CD8-positive, alpha-beta memory T cell (primary cell): ENCODE results near the gene DNAJB12. TPM values are rescaled to one million over a fixed set of nuclear protein-coding genes. Genes with fewer than 3 reads are reported as not detected.
"Not testable (repeated sequence)": the region's sequence is repeated elsewhere in the genome, so short reads cannot be mapped to it uniquely, and the experiment has no call there.

ENCODE experiments used
- CTCF ChIA-PET: fragments of 350-600 bp; sonication (Branson Sonifier 250); formaldehyde crosslinking; loops from one replicate; lab custom pipeline; 2021; ENCODE audit warnings: antibody characterized with exemption; lab: Charles Lee
- POLR2A ChIA-PET: fragments of 350-600 bp; sonication (Branson Sonifier 250); formaldehyde crosslinking; loops from one replicate; lab custom pipeline; 2021; ENCODE audit warnings: antibody characterized with exemption; lab: Charles Lee
- DNase-seq, 5 donors: peaks; one replicate each; pipeline versions ENCODE4 v3.0.0 to v3.0.0-alpha.2; 2020 to 2022; ENCODE audit warnings: mixed read lengths in 1 of 5
- H3K27ac ChIP-seq: one replicate; pipeline ENCODE4 v1.7.0; 2013; ENCODE audit warnings: low read depth, mild to moderate bottlenecking, low read length, moderate library complexity
- H3K27me3 ChIP-seq: 2 replicates; pipeline ENCODE4 v1.7.0; 2013; ENCODE audit warnings: low read length, mild to moderate bottlenecking; ENCODE audit not compliant: insufficient read depth, poor library complexity, severe bottlenecking
- H3K36me3 ChIP-seq: 2 replicates; pipeline ENCODE4 v1.7.0; 2013; ENCODE audit warnings: mild to moderate bottlenecking, low read length, moderate library complexity; ENCODE audit not compliant: insufficient read depth
- H3K4me1 ChIP-seq: 2 replicates; pipeline ENCODE4 v1.7.0; 2013; ENCODE audit warnings: mild to moderate bottlenecking, low read length, moderate library complexity; ENCODE audit not compliant: insufficient read depth
- H3K4me3 ChIP-seq: 2 replicates; pipeline ENCODE4 v1.7.0; 2013; ENCODE audit warnings: mild to moderate bottlenecking, low read length
- H3K9me3 ChIP-seq: 2 replicates; pipeline ENCODE4 v1.7.0; 2013; ENCODE audit warnings: mild to moderate bottlenecking, low read length
- H3K27ac Mint-ChIP-seq, 8 donors: one replicate each; pipeline ENCODE4 v1.8.0; 2020 to 2021; ENCODE audit warnings: mixed read lengths in 8 of 8, mild to moderate bottlenecking in 6 of 8, inconsistent platforms in 3 of 8, moderate library complexity in 3 of 8
- H3K27me3 Mint-ChIP-seq, 2 donors: one replicate each; pipeline ENCODE4 v1.8.0; 2020 to 2021; ENCODE audit warnings: mixed read lengths in 2 of 2, mild to moderate bottlenecking in 1 of 2, moderate library complexity in 1 of 2
- H3K36me3 Mint-ChIP-seq, 3 donors: one replicate each; pipeline ENCODE4 v1.8.0; 2020 to 2021; ENCODE audit warnings: mixed read lengths in 3 of 3, inconsistent platforms in 1 of 3, mild to moderate bottlenecking in 1 of 3
- H3K4me1 Mint-ChIP-seq, 3 donors: one replicate each; pipeline ENCODE4 v1.8.0; 2020 to 2021; ENCODE audit warnings: mixed read lengths in 3 of 3, inconsistent platforms in 1 of 3, mild to moderate bottlenecking in 1 of 3
- H3K4me3 Mint-ChIP-seq, 7 donors: one replicate each; pipeline ENCODE4 v1.8.0; 2020 to 2021; ENCODE audit warnings: mixed read lengths in 7 of 7, mild to moderate bottlenecking in 6 of 7, moderate library complexity in 4 of 7, inconsistent platforms in 2 of 7
- H3K9me3 Mint-ChIP-seq, 5 donors: one replicate each; pipeline ENCODE4 v1.8.0; 2020 to 2022; ENCODE audit warnings: mixed read lengths in 5 of 5, mild to moderate bottlenecking in 3 of 5, moderate library complexity in 2 of 5, inconsistent platforms in 1 of 5
- polyA plus RNA-seq: library from polyadenylated mRNA; unstranded; fragments of 300-500 nt; fragmentation: Illumina TruSeq; gene quantifications from one replicate; pipeline ENCODE4 v1.2.3, GENCODE V29; 2021
- total RNA-seq, 2 experiments: library from RNA; stranded (reverse); gene quantifications; one replicate each; pipeline ENCODE4 v1.2.3, GENCODE V29; 2021

Gene DNAJB12
- total and polyA plus RNA-seq, 3 experiments from 2014 or later, result 28.0 to 30.4 (median 29.4) TPM

GRCh38 chr10:72328829-72329204 is 25.9 kb downstream of the DNAJB12 start:
- Mint-ChIP-seq H3K4me3 (peak overlapping the region in 1 of 7 donors; percentile 44), H3K27me3 (peaks cover 0 to 1% of the 10 kb centered on the region in 2 donors), H3K36me3 (no peaks in the 10 kb centered on the region), H3K4me1 (peaks cover 61 to 79% (median 70%) of the 10 kb centered on the region in 3 donors), H3K27ac (peak overlapping the region in 3 of 8 donors; percentile 22 to 83 (median 29)), H3K9me3 (no peaks in the 10 kb centered on the region)
- peaks cover 76% of the 10 kb centered on the region for H3K4me1 ChIP-seq
- CTCF ChIA-PET, result interaction anchor here (0.8 to 8.3 kb wide), 9 partner anchors 9 to 279 kb away, joined by 3 to 66 read pairs (median 4); partner anchors contain the start of genes ASCC1 and DDIT4
- DNase-seq, result no peak
- H3K9me3 ChIP-seq, result no peaks in the 10 kb centered on the region
- no peak overlapping the region for H3K4me3 ChIP-seq
- POLR2A ChIA-PET, result interaction anchor here (0.8 kb wide), 1 partner anchor 244 kb away, joined by 3 read pairs; no protein-coding TSS in a partner anchor
- no peaks in the 10 kb centered on the region for H3K36me3 ChIP-seq
- H3K27me3 ChIP-seq, result no peaks in the 10 kb centered on the region
- H3K27ac ChIP-seq, result no peak overlapping the region

- no peaks in the 10 kb centered on the region for H3K36me3 ChIP-seq
- CTCF ChIA-PET, result interaction anchor here (0.8 to 8.3 kb wide), 13 partner anchors 8 to 279 kb away, joined by 3 to 66 read pairs (median 4); partner anchors contain the start of genes ASCC1 and DDIT4
- no peaks in the 10 kb centered on the region for H3K9me3 ChIP-seq
- DNase-seq, result no peak
- H3K36me3 Mint-ChIP-seq, result no peaks in the 10 kb centered on the region
- H3K4me1 ChIP-seq, result peaks cover 76% of the 10 kb centered on the region
- H3K27ac Mint-ChIP-seq, result peak overlapping the region in 4 of 8 donors; percentile 22 to 98 (median 38)
- H3K4me3 ChIP-seq, result peak overlapping the region; percentile 28
- POLR2A ChIA-PET, result interaction anchor here (0.8 kb wide), 1 partner anchor 244 kb away, joined by 3 read pairs; no protein-coding TSS in a partner anchor
- H3K27me3 ChIP-seq, result no peaks in the 10 kb centered on the region
- H3K27ac ChIP-seq, result peak overlapping the region; percentile 16
- H3K27me3 Mint-ChIP-seq, result peaks cover 0 to 1% of the 10 kb centered on the region in 2 donors
- H3K9me3 Mint-ChIP-seq, result no peaks in the 10 kb centered on the region
- peaks cover 59 to 79% (median 70%) of the 10 kb centered on the region in 3 donors for H3K4me1 Mint-ChIP-seq
- H3K4me3 Mint-ChIP-seq, result peak overlapping the region in 4 of 7 donors; percentile 22 to 61 (median 40)
Measured at GRCh38 chr10:72328045-72328828, 26.5 kb downstream of the DNAJB12 start.

- CTCF ChIA-PET, result interaction anchor here (0.6 to 8.3 kb wide), 21 partner anchors 10 to 278 kb away, joined by 3 to 66 read pairs (median 4); partner anchors contain the start of genes ANAPC16 and DDIT4
- H3K27me3 Mint-ChIP-seq, H3K27me3 ChIP-seq, H3K36me3 ChIP-seq, H3K36me3 Mint-ChIP-seq, H3K9me3 ChIP-seq, H3K9me3 Mint-ChIP-seq: not testable (repeated sequence)
- Mint-ChIP-seq H3K4me3 (peak overlapping the region; percentile 80 to 96 (median 93)), H3K4me1 (peaks cover 60 to 79% (median 67%) of the 10 kb centered on the region in 3 donors), H3K27ac (peak overlapping the region; percentile 87 to 98 (median 96))
- H3K27ac ChIP-seq, result peak overlapping the region; percentile 25
- H3K4me1 ChIP-seq, result peaks cover 76% of the 10 kb centered on the region
- H3K4me3 ChIP-seq, result peak overlapping the region; percentile 77
- POLR2A ChIA-PET, result interaction anchor here (1.4 kb wide), 1 partner anchor 53 kb away, joined by 5 read pairs; the partner anchor contains the start of gene DDIT4
- peak; percentile 32 to 76 (median 61) for DNase-seq
Measured at GRCh38 chr10:72326665-72327603, 27.8 kb downstream of the DNAJB12 start.

GRCh38 chr10:72325243-72326175 is 29.2 kb downstream of the DNAJB12 start:
- not testable (repeated sequence) for H3K36me3 ChIP-seq, H3K27me3 Mint-ChIP-seq, H3K36me3 Mint-ChIP-seq, H3K27ac ChIP-seq, H3K9me3 Mint-ChIP-seq, DNase-seq, H3K9me3 ChIP-seq, H3K27me3 ChIP-seq, H3K4me3 ChIP-seq
- Mint-ChIP-seq H3K4me3 (peak overlapping the region in 1 of 7 donors; percentile 40), H3K27ac (peak overlapping the region in 1 of 8 donors; percentile 54), H3K4me1 (peaks cover 55 to 78% (median 65%) of the 10 kb centered on the region in 3 donors)
- POLR2A ChIA-PET, result interaction anchor here (0.8 to 1.4 kb wide), 2 partner anchors 51 to 238 kb away, joined by 3 to 5 read pairs; partner anchors contain the start of gene DDIT4
- peaks cover 76% of the 10 kb centered on the region for H3K4me1 ChIP-seq
- CTCF ChIA-PET, result interaction anchor here (1.2 to 8.3 kb wide), 14 partner anchors 12 to 238 kb away, joined by 3 to 66 read pairs (median 4); partner anchors contain the start of gene DDIT4

GRCh38 chr10:72323771-72324191 is 30.9 kb downstream of the DNAJB12 start:
- H3K4me1 Mint-ChIP-seq, result peaks cover 58 to 77% (median 67%) of the 10 kb centered on the region in 3 donors
- ChIA-PET CTCF (interaction anchor here (1.0 to 2.2 kb wide), 2 partner anchors 8 to 29 kb away, joined by 3 to 9 read pairs; no protein-coding TSS in a partner anchor), POLR2A (interaction anchor here (1.2 kb wide), 1 partner anchor 21 kb away, joined by 3 read pairs; no protein-coding TSS in a partner anchor)
- Histone ChIP-seq H3K27ac (peak overlapping the region; percentile 89), H3K4me1 (peaks cover 72% of the 10 kb centered on the region), H3K36me3 (no peaks in the 10 kb centered on the region), H3K9me3 (no peaks in the 10 kb centered on the region), H3K4me3 (no peak overlapping the region), H3K27me3 (no peaks in the 10 kb centered on the region)
- no peaks in the 10 kb centered on the region for H3K9me3 Mint-ChIP-seq
- no peaks in the 10 kb centered on the region for H3K36me3 Mint-ChIP-seq
- no peak overlapping the region for H3K4me3 Mint-ChIP-seq
- H3K27ac Mint-ChIP-seq, result peak overlapping the region in 4 of 8 donors; percentile 32 to 78 (median 60)
- H3K27me3 Mint-ChIP-seq, result peaks cover 0 to 1% of the 10 kb centered on the region in 2 donors
- no peak for DNase-seq

GRCh38 chr10:72323108-72323749 is 31.5 kb downstream of the DNAJB12 start:
- DNase-seq, result no peak
- Mint-ChIP-seq H3K9me3 (no peaks in the 10 kb centered on the region), H3K4me3 (no peak overlapping the region), H3K4me1 (peaks cover 61 to 77% (median 67%) of the 10 kb centered on the region in 3 donors), H3K27ac (peak overlapping the region in 7 of 8 donors; percentile 53 to 99 (median 78)), H3K27me3 (peaks cover 0 to 1% of the 10 kb centered on the region in 2 donors), H3K36me3 (no peaks in the 10 kb centered on the region)
- Histone ChIP-seq H3K4me3 (no peak overlapping the region), H3K27me3 (no peaks in the 10 kb centered on the region), H3K4me1 (peaks cover 72% of the 10 kb centered on the region), H3K27ac (peak overlapping the region; percentile 89), H3K9me3 (no peaks in the 10 kb centered on the region), H3K36me3 (no peaks in the 10 kb centered on the region)
- ChIA-PET CTCF (interaction anchor here (0.8 to 2.2 kb wide), 3 partner anchors 9 to 28 kb away, joined by 3 to 9 read pairs (median 3); no protein-coding TSS in a partner anchor), POLR2A (interaction anchor here (0.5 to 1.3 kb wide), 3 partner anchors 8 to 52 kb away, joined by 3 to 5 read pairs (median 5); no protein-coding TSS in a partner anchor)
